Suprapubic skin (tissue), 3 donors: ENCODE data around the gene SLC2A13.

Experiments used
- CTCF ChIP-seq, 2 donors: fragments of 200-600 bp in 1 of 2; fragments of 450-650 bp in 1 of 2; sonication (generic) in 1 of 2; IDR thresholded peaks; one replicate each; pipeline ENCODE4 v1.5.1; 2016 to 2019; ENCODE audit warnings: antibody characterized with exemption in 2 of 2, mild to moderate bottlenecking in 1 of 2, moderate library complexity in 1 of 2
- EP300 ChIP-seq: sonication (generic); formaldehyde crosslinking; IDR thresholded peaks from one replicate; pipeline ENCODE4 v1.6.1; 2017; ENCODE audit warnings: antibody characterized with exemption

GRCh38 chr12:40110586-40110985 lies 4.7 kb upstream of the SLC2A13 start:
- TF ChIP-seq CTCF (IDR thresholded peaks at IDR 0.05) (no peak), EP300 (no peak)
